Ovary (tissue), 3 donors: ENCODE data around the gene NT5DC3.

Source experiments
- EP300 ChIP-seq: sonication (generic); formaldehyde crosslinking; IDR thresholded peaks from one replicate; pipeline ENCODE4 v1.6.1; 2017; ENCODE audit warnings: antibody characterized with exemption
- TF ChIP-seq, protein P1 (sequence below), 3 donors: fragments of 450-650 bp in 2 of 3; fragments of 200-600 bp in 1 of 3; IDR thresholded peaks; one replicate each; pipeline versions ENCODE4 v1.5.1 to v1.8.0; 2016 to 2022; ENCODE audit warnings: antibody characterized with exemption in 3 of 3, mild to moderate bottlenecking in 1 of 3
- donor health status: DM: no; HTN: no; CAD: no.

DNA sequence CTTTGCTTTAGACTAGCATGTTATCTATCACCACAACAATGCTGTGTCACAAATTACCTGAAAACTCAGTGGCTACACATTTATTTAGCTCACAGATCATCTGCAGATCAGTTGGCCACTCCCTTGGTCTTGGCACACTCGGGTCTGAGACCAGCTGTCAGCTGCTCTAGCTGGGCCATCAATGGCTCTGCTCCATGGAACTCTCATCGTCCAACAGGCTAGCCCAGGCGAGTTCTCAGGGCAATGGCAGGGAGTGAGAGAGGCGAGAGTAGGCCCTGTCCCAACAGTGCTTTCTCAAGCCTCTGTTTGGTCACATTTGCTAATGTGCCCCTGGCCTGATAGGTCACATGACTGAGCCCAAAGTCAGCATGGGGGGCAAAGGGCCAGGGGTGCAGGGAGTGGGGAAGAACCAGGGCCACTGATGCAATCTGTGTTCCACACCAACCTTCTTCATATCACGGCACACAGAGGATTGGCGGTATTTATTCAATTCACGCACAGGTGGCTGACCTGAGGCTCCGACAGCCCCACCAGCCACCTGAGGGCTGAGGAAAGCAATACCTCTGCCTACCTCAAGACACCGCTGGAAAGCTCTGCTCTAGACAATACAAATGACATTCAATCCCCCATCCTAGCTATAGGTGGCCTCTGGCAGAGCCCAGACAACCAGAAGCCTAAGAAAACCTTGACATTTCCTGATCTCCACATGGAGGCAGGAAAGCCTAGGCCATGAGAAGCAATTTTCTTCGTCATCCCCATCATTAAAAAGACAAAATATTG, 82.5 kb downstream of the NT5DC3 start:
- TF ChIP-seq, protein P1, sequence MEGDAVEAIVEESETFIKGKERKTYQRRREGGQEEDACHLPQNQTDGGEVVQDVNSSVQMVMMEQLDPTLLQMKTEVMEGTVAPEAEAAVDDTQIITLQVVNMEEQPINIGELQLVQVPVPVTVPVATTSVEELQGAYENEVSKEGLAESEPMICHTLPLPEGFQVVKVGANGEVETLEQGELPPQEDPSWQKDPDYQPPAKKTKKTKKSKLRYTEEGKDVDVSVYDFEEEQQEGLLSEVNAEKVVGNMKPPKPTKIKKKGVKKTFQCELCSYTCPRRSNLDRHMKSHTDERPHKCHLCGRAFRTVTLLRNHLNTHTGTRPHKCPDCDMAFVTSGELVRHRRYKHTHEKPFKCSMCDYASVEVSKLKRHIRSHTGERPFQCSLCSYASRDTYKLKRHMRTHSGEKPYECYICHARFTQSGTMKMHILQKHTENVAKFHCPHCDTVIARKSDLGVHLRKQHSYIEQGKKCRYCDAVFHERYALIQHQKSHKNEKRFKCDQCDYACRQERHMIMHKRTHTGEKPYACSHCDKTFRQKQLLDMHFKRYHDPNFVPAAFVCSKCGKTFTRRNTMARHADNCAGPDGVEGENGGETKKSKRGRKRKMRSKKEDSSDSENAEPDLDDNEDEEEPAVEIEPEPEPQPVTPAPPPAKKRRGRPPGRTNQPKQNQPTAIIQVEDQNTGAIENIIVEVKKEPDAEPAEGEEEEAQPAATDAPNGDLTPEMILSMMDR (IDR thresholded peaks at IDR 0.05), result no peak
- TF ChIP-seq EP300, result no peak
